ENCODE measurements around the gene ZBTB7B.

- TF ChIP-seq, protein P1, sequence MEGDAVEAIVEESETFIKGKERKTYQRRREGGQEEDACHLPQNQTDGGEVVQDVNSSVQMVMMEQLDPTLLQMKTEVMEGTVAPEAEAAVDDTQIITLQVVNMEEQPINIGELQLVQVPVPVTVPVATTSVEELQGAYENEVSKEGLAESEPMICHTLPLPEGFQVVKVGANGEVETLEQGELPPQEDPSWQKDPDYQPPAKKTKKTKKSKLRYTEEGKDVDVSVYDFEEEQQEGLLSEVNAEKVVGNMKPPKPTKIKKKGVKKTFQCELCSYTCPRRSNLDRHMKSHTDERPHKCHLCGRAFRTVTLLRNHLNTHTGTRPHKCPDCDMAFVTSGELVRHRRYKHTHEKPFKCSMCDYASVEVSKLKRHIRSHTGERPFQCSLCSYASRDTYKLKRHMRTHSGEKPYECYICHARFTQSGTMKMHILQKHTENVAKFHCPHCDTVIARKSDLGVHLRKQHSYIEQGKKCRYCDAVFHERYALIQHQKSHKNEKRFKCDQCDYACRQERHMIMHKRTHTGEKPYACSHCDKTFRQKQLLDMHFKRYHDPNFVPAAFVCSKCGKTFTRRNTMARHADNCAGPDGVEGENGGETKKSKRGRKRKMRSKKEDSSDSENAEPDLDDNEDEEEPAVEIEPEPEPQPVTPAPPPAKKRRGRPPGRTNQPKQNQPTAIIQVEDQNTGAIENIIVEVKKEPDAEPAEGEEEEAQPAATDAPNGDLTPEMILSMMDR (IDR thresholded peaks at IDR 0.05) = no peak
- no peak for TF ChIP-seq EZH2 (IDR thresholded peaks at IDR 0.05; ENCODE audit: borderline replicate concordance, insufficient read depth, low read depth, low read length, poor library complexity, severe bottlenecking)
Observed at GRCh38 chr1:154958036-154958435, 44.6 kb upstream of the ZBTB7B start.
